Neural progenitor cell (in vitro differentiated cells): ENCODE measurements around the gene HYPK. TPM values are rescaled to one million over a fixed set of nuclear protein-coding genes. Genes with fewer than 3 reads are reported as not detected.
"Not testable (repeated sequence)": the region's sequence is repeated elsewhere in the genome, so short reads cannot be mapped to it uniquely, and the experiment has no call there.

Experiments used
- DNase-seq: peaks from one replicate; pipeline ENCODE4 v3.0.0-alpha.2; 2016; ENCODE audit warnings: low spot score
- H2AFZ ChIP-seq: fragments of 200-600 bp; sonication (generic); replicated peaks from 2 replicates; pipeline ENCODE4 v1.6.1; 2016; ENCODE audit warnings: antibody characterized with exemption
- H3F3A ChIP-seq: fragments of 200-600 bp; sonication (generic); 2 replicates; pipeline ENCODE4 v1.6.1; 2016; ENCODE audit warnings: antibody characterized with exemption, low read depth
- H3K27ac ChIP-seq: fragments of 200-600 bp; sonication (generic); 2 replicates; pipeline ENCODE4 v1.5.1; 2016; ENCODE audit warnings: mild to moderate bottlenecking
- H3K27me3 ChIP-seq: fragments of 200-600 bp; sonication (generic); 2 replicates; pipeline ENCODE4 v1.6.1; 2016; ENCODE audit warnings: mild to moderate bottlenecking, moderate library complexity
- H3K36me3 ChIP-seq: fragments of 200-600 bp; sonication (generic); 2 replicates; pipeline ENCODE4 v1.5.1; 2016
- H3K4me1 ChIP-seq: fragments of 200-600 bp; sonication (generic); 2 replicates; pipeline ENCODE4 v1.6.1; 2016; ENCODE audit warnings: mixed run types
- H3K4me2 ChIP-seq: fragments of 200-600 bp; sonication (generic); 2 replicates; pipeline ENCODE4 v1.6.1; 2016
- H3K4me3 ChIP-seq: fragments of 200-600 bp; sonication (generic); 2 replicates; pipeline ENCODE4 v1.5.1; 2016
- H3K79me2 ChIP-seq: fragments of 200-600 bp; sonication (generic); 2 replicates; pipeline ENCODE4 v1.6.1; 2016; ENCODE audit warnings: low read depth
- H3K9ac ChIP-seq: fragments of 200-600 bp; sonication (generic); 2 replicates; pipeline ENCODE4 v1.6.1; 2016
- H3K9me3 ChIP-seq: fragments of 200-600 bp; sonication (generic); 2 replicates; pipeline ENCODE4 v1.5.1; 2016; ENCODE audit warnings: low read depth
- H4K20me1 ChIP-seq: fragments of 200-600 bp; sonication (generic); 2 replicates; pipeline ENCODE4 v1.6.1; 2016; ENCODE audit warnings: low read depth
- H3K27ac Mint-ChIP-seq: 3 replicates; pipeline ENCODE4 v1.8.0; 2021; ENCODE audit warnings: mixed read lengths
- H3K27me3 Mint-ChIP-seq: 2 replicates; pipeline ENCODE4 v1.8.0; 2022; ENCODE audit warnings: low read depth, mild to moderate bottlenecking, inconsistent platforms, moderate library complexity, mixed read lengths; ENCODE audit not compliant: insufficient read depth
- H3K36me3 Mint-ChIP-seq: 3 replicates; pipeline ENCODE4 v1.8.0; 2021; ENCODE audit warnings: mixed read lengths
- H3K4me1 Mint-ChIP-seq: 3 replicates; pipeline ENCODE4 v1.8.0; 2021; ENCODE audit warnings: mixed read lengths
- H3K4me3 Mint-ChIP-seq: 3 replicates; pipeline ENCODE4 v1.8.0; 2021; ENCODE audit warnings: mild to moderate bottlenecking, moderate library complexity, mixed read lengths
- H3K9me3 Mint-ChIP-seq: 3 replicates; pipeline ENCODE4 v1.8.0; 2020; ENCODE audit warnings: mixed read lengths
- EZH2 ChIP-seq: fragments of 200-600 bp; sonication (generic); IDR thresholded peaks from 2 replicates; pipeline ENCODE4 v1.6.1; 2017; ENCODE audit warnings: antibody characterized with exemption, mild to moderate bottlenecking, moderate library complexity
- EZH2phosphoT487 ChIP-seq: fragments of 200-600 bp; sonication (generic); IDR thresholded peaks from 2 replicates; pipeline ENCODE4 v1.6.1; 2017; ENCODE audit warnings: antibody characterized with exemption
- total RNA-seq: library from RNA; depleted of rRNA; stranded (reverse); fragments of >200 nt; gene quantifications from 2 replicates; pipeline ENCODE4 v1.2.3, GENCODE V29; 2015; ENCODE audit warnings: low replicate concordance
- TF ChIP-seq, protein P1 (sequence below): fragments of 200-600 bp; sonication (generic); IDR thresholded peaks from 2 replicates; pipeline ENCODE4 v1.5.1; 2017; ENCODE audit warnings: antibody characterized with exemption, mild to moderate bottlenecking

The HYPK gene
- total RNA-seq, 1 donor from 2014 or later: 8.3 TPM

DNA sequence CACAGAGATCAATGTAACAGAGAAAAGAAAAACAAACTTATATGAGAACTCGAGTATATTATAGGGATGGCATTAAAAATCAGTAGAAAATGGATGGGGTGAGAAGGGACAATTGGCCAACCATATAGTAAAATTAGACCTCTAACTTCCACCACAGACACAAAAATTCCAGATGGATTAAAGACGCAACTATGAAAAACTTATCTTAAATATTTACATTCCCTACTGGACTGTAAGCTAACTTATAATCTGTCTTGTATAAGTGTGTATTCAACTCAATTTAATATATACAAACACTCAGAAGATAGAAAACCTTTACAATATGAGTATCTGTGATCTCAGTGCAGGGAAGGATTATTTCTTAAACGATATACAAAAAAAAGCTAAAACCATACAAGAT lies 21.1 kb downstream of the HYPK start:
- peaks cover 18% of the 10 kb centered on the region for H3F3A ChIP-seq
- no peak overlapping the region for H3K9ac ChIP-seq
- Mint-ChIP-seq H3K4me1 (peaks cover 9% of the 10 kb centered on the region), H3K4me3 (peak overlapping the region; percentile 21), H3K36me3 (peaks cover 10% of the 10 kb centered on the region), H3K9me3 (peaks cover 5% of the 10 kb centered on the region), H3K27me3 (peaks cover 2% of the 10 kb centered on the region), H3K27ac (no peak overlapping the region)
- no peak overlapping the region for H3K27ac ChIP-seq
- no peak overlapping the region for H3K4me3 ChIP-seq
- peaks cover 73% of the 10 kb centered on the region for H3K79me2 ChIP-seq
- no peak overlapping the region for H2AFZ ChIP-seq
- H3K9me3 ChIP-seq: peaks cover 5% of the 10 kb centered on the region
- peaks cover 8% of the 10 kb centered on the region for H3K36me3 ChIP-seq
- DNase-seq: no peak
- H3K27me3 ChIP-seq: no peaks in the 10 kb centered on the region
- TF ChIP-seq EZH2 (no peak), EZH2phosphoT487 (no peak)
- TF ChIP-seq, protein P1, sequence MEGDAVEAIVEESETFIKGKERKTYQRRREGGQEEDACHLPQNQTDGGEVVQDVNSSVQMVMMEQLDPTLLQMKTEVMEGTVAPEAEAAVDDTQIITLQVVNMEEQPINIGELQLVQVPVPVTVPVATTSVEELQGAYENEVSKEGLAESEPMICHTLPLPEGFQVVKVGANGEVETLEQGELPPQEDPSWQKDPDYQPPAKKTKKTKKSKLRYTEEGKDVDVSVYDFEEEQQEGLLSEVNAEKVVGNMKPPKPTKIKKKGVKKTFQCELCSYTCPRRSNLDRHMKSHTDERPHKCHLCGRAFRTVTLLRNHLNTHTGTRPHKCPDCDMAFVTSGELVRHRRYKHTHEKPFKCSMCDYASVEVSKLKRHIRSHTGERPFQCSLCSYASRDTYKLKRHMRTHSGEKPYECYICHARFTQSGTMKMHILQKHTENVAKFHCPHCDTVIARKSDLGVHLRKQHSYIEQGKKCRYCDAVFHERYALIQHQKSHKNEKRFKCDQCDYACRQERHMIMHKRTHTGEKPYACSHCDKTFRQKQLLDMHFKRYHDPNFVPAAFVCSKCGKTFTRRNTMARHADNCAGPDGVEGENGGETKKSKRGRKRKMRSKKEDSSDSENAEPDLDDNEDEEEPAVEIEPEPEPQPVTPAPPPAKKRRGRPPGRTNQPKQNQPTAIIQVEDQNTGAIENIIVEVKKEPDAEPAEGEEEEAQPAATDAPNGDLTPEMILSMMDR: no peak
- H3K4me1 ChIP-seq: peaks cover 3% of the 10 kb centered on the region
- no peak overlapping the region for H3K4me2 ChIP-seq
- peaks cover 16% of the 10 kb centered on the region for H4K20me1 ChIP-seq

GRCh38 chr15:43824302-43825246 lies 24.2 kb downstream of the HYPK start, which contains the start of gene MFAP1:
MFAP1 (minus strand) TSS chr15:43824690; CDS start chr15:43824569, 121 bp downstream.
- H4K20me1 ChIP-seq: peaks cover 3% of the 10 kb centered on the region
- peak within 1 kb of the TSS; percentile 78 for H3K4me2 ChIP-seq
- peak within 1 kb of the TSS; percentile 61 for H3K4me3 ChIP-seq
- Mint-ChIP-seq H3K27me3 (peaks cover 2% of the 10 kb centered on the region), H3K27ac (peak within 1 kb of the TSS; percentile 23), H3K4me3 (peak within 1 kb of the TSS; percentile 98), H3K9me3 (peaks cover 5% of the 10 kb centered on the region), H3K36me3 (peaks cover 11% of the 10 kb centered on the region), H3K4me1 (peaks cover 25% of the 10 kb centered on the region)
- peaks cover 5% of the 10 kb centered on the region for H3K9me3 ChIP-seq
- H3K27me3 ChIP-seq: no peaks in the 10 kb centered on the region
- peak within 1 kb of the TSS; percentile 43 for H3K9ac ChIP-seq
- H3K36me3 ChIP-seq: peaks cover 8% of the 10 kb centered on the region
- peaks cover 64% of the 10 kb centered on the region for H3K79me2 ChIP-seq
- TF ChIP-seq EZH2phosphoT487: no peak
- TF ChIP-seq, protein P1: no peak
- TF ChIP-seq EZH2: no peak
- peak within 1 kb of the TSS; percentile 84 for H2AFZ ChIP-seq
- peaks cover 16% of the 10 kb centered on the region for H3K4me1 ChIP-seq
- no peak within 1 kb of the TSS for H3K27ac ChIP-seq
- H3F3A ChIP-seq: peaks cover 30% of the 10 kb centered on the region
- peak; percentile 91 for DNase-seq

DNA sequence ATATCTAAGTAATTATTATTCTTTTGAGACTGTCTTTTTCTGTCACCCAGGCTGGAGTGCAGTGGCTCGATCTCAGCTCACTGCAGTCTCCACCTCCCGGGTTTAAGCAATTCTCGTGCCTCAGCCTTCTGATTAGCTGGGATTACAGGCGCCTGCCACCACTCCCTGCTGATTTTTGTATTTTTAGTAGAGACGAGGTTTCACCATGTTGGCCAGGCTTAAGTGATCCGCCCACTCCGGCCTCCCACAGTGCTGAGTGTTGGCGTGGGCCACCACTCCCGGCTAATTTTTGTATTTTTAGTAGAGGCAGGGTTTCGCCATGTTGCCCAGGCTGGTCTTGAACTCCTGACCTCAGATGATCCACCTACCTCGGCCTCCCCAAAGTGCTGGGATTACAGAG lies 24.9 kb downstream of the HYPK start:
- peaks cover 61% of the 10 kb centered on the region for H3K79me2 ChIP-seq

More for the DNA sequence above, 24.9 kb downstream of the HYPK start:
- H3K4me2 ChIP-seq, H3K9ac ChIP-seq, H3K9me3 ChIP-seq, H3K4me3 ChIP-seq, H3K9me3 Mint-ChIP-seq, H4K20me1 ChIP-seq, DNase-seq, H2AFZ ChIP-seq, H3K27ac ChIP-seq, H3K27ac Mint-ChIP-seq, H3K36me3 ChIP-seq, H3K27me3 Mint-ChIP-seq, H3K27me3 ChIP-seq: not testable (repeated sequence)
- peaks cover 16% of the 10 kb centered on the region for H3K4me1 ChIP-seq
- H3K36me3 Mint-ChIP-seq: peaks cover 15% of the 10 kb centered on the region
- peak overlapping the region; percentile 85 for H3K4me3 Mint-ChIP-seq
- H3F3A ChIP-seq: peaks cover 30% of the 10 kb centered on the region
- H3K4me1 Mint-ChIP-seq: peaks cover 25% of the 10 kb centered on the region
